ENCODE measurements around the gene NLGN4Y. TPM values are rescaled to one million over a fixed set of nuclear protein-coding genes. Genes with fewer than 3 reads are reported as not detected.

Gene NLGN4Y
- total and polyA plus RNA-seq, 2 of the 4 experiments (the other 2 are of a cell fraction) = not detected

DNA sequence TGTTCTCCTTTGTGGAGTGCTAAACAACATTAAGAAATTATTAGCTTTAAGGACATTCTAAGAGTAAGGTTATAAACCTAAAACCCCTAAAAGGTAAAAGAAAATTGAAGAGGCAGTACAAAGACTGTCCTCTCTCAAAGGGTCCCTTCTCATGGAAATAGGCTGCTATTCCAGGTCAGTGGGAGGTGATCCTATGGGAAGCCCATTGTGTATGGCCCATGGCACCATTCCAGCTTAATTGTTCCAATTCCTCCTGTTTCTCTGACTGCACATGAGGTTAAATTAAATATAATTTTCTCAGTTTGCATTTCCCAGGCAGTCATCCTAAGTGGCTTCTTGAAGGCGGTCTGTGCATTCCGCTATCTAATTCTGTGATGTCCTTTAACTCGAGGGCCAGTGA, 57.0 kb downstream of the NLGN4Y start:
- H3K4me3 ChIP-seq (ENCODE audit: insufficient read depth, low read depth, low read length) = no peak overlapping the region
- ChIA-PET POLR2A (ENCODE audit: unreplicated experiment) (no interaction called here), CTCF (no interaction called here)
- H3K36me3 ChIP-seq (ENCODE audit: control insufficient read depth, insufficient read depth, low read length) = no peaks in the 10 kb centered on the region
- H2AK5ac ChIP-seq (ENCODE audit: low read depth, low read length) = no peak overlapping the region
- no peak overlapping the region for H2AK9ac ChIP-seq (replicated peaks; ENCODE audit: low read depth, low read length, poor library complexity)
- no peak for DNase-seq
- dilution Hi-C loops (cut with HindIII; ENCODE audit: low sequenced_read_pairs, unreplicated experiment) (no loop called here), in situ Hi-C loops (cut with MboI; ENCODE audit: low sequenced_read_pairs) (no loop called here), intact Hi-C loops (cut with micrococcal nuclease) (no loop called here)
- no peaks in the 10 kb centered on the region for H3K79me1 ChIP-seq (ENCODE audit: low read depth in 1 of 2, low read length in 2 of 2)
- H3K9me1 ChIP-seq (ENCODE audit: insufficient read depth, low read length) = no peaks in the 10 kb centered on the region
- no peak overlapping the region for H2BK15ac ChIP-seq (ENCODE audit: low read depth, low read length)
- no peak overlapping the region for H2BK120ac ChIP-seq (ENCODE audit: low read depth, low read length)
- no peak overlapping the region for H3K18ac ChIP-seq (ENCODE audit: low read depth, low read length)
- no peak for ATAC-seq (ENCODE audit: low read depth)
- H3K9me3 ChIP-seq (ENCODE audit: control insufficient read depth, insufficient read depth, low read length) = no peaks in the 10 kb centered on the region
- no peaks in the 10 kb centered on the region for H3K4me1 ChIP-seq (ENCODE audit: control insufficient read depth, insufficient read depth, low read length)
- no peak overlapping the region for H3K23ac ChIP-seq (ENCODE audit: low read depth, low read length)
- H4K5ac ChIP-seq (ENCODE audit: low read depth, low read length) = no peak overlapping the region
- no TSS peak for BruUV-seq (replicated peaks)
- H4K20me1 ChIP-seq (ENCODE audit: insufficient read depth, low read length) = no peaks in the 10 kb centered on the region
- no peak overlapping the region for H3K4me2 ChIP-seq (ENCODE audit: low read depth, low read length)
- no peak overlapping the region for H4K8ac ChIP-seq (ENCODE audit: low read depth in 2 of 2, low read length in 2 of 2)
- WGBS, 2 experiments (ENCODE audit: extremely low coverage in 2 of 2, insufficient read length in 1 of 2) = no CpG with 5 or more reads among the region's 3 CpGs
- H4K91ac ChIP-seq (ENCODE audit: insufficient read depth, low read depth, low read length) = no peak overlapping the region
- H2BK5ac ChIP-seq (ENCODE audit: low read depth, low read length, poor library complexity, severe bottlenecking) = no peak overlapping the region
- H3K27me3 ChIP-seq (ENCODE audit: control insufficient read depth, insufficient read depth, low read length) = no peaks in the 10 kb centered on the region
- TF ChIP-seq SMC3 (IDR thresholded peaks at IDR 0.05; ENCODE audit: low read depth, low read length) = no peak
- no peak for TF ChIP-seq RAD21 (IDR thresholded peaks at IDR 0.05; ENCODE audit: low read length)
- TF ChIP-seq, protein P1, sequence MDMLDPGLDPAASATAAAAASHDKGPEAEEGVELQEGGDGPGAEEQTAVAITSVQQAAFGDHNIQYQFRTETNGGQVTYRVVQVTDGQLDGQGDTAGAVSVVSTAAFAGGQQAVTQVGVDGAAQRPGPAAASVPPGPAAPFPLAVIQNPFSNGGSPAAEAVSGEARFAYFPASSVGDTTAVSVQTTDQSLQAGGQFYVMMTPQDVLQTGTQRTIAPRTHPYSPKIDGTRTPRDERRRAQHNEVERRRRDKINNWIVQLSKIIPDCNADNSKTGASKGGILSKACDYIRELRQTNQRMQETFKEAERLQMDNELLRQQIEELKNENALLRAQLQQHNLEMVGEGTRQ (IDR thresholded peaks at IDR 0.05; ENCODE audit: low read depth, low read length) = no peak
- no peak for TF ChIP-seq MXI1 (IDR thresholded peaks at IDR 0.05; ENCODE audit: borderline replicate concordance, low read depth, low read length)
- no peak for TF ChIP-seq RFX5 (IDR thresholded peaks at IDR 0.05; ENCODE audit: low read depth, low read length)
- TF ChIP-seq NFE2L2 (IDR thresholded peaks at IDR 0.05; ENCODE audit: low read depth, low read length) = no peak
- no peak for TF ChIP-seq FOS (IDR thresholded peaks at IDR 0.05; ENCODE audit: low read depth, low read length)
- TF ChIP-seq RCOR1 (IDR thresholded peaks at IDR 0.05; ENCODE audit: insufficient replicate concordance, low read length) = no peak
- no peak for TF ChIP-seq CHD1 (IDR thresholded peaks at IDR 0.05; ENCODE audit: low read depth, low read length)
- no peak for TF ChIP-seq CEBPB (IDR thresholded peaks at IDR 0.05; ENCODE audit: low read depth, low read length)
- H3K56ac ChIP-seq (ENCODE audit: extremely low read depth, insufficient read depth, low read length) = no peak overlapping the region
- H2AFZ ChIP-seq (replicated peaks; ENCODE audit: low read length, poor library complexity) = no peak overlapping the region
- no peak overlapping the region for H3K14ac ChIP-seq (replicated peaks; ENCODE audit: low read depth, low read length)
- H3K9ac ChIP-seq (ENCODE audit: low read depth, low read length) = no peak overlapping the region
- H2BK20ac ChIP-seq (ENCODE audit: low read depth, low read length) = no peak overlapping the region
- H3K4ac ChIP-seq (ENCODE audit: low read depth, low read length) = no peak overlapping the region
- no peak overlapping the region for H3K27ac ChIP-seq (ENCODE audit: insufficient read depth, low read length)

Measured in IMR-90 (cell line).